ENCODE measurements around the gene HBG1.

- no peak for TF ChIP-seq CTCF (IDR thresholded peaks at IDR 0.05)
- TF ChIP-seq EP300 (IDR thresholded peaks at IDR 0.05), result no peak
Measured at GRCh38 chr11:5272395-5273017, 22.8 kb upstream of the HBG1 start.
